NCI-H345 treated with DMSO at 0.1 percent for 48 hours (cell line): ENCODE data around the gene CD96.
"Not testable (repeated sequence)": the region's sequence is repeated elsewhere in the genome, so short reads cannot be mapped to it uniquely, and the experiment has no call there.

Experiments
- DNase-seq: peaks from one replicate; lab custom pipeline; 2025; ENCODE audit not compliant: unreplicated experiment; lab: John Stamatoyannopoulos, UW

Gene CD96

GRCh38 chr3:111668888-111669488 is 127.0 kb downstream of the CD96 start:
- peak; percentile 41 for DNase-seq

GRCh38 chr3:111669926-111670630 is 128.1 kb downstream of the CD96 start:
- no peak for DNase-seq

GRCh38 chr3:111672461-111672860 is 130.5 kb downstream of the CD96 start:
- DNase-seq, result not testable (repeated sequence)

GRCh38 chr3:111675846-111676210 is 133.8 kb downstream of the CD96 start:
- no peak for DNase-seq

DNA sequence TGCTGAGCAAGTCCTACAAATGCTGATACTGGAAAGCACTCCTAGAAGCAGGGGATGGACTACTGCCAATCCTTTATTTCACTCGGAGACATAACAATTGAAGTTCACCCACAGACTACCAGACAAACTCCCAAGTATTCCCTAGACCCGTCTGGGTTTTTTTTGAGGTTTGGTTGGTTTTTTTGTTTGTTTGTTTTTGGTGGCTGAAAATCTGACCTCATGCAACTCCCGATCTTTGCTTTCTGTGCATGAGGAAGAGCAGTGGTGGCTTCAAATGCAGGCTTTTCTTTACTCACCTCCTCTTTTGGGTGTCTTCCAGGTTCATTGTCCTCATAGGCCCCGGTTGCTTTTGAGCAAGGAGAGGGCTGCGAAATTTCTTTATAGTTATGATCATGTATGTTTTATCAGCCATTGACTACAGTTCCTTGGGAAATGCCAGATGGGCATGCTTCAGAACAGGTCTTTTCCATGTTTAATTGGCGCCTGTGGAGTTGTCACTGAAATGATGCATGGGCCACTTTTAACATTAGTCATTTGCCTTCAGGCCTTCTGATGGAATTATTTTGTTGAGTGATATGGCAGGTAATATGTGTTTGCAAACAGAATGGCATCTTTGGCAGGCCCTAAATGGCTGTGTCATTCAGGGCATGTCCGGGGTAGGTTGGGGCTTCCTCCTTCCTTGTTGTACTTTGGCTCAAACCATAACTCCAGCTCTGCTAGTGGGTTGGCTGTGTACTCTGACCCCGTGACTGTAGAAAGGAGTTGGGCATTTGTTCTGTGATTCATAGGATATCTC is 134.4 kb downstream of the CD96 start:
- no peak for DNase-seq

DNA sequence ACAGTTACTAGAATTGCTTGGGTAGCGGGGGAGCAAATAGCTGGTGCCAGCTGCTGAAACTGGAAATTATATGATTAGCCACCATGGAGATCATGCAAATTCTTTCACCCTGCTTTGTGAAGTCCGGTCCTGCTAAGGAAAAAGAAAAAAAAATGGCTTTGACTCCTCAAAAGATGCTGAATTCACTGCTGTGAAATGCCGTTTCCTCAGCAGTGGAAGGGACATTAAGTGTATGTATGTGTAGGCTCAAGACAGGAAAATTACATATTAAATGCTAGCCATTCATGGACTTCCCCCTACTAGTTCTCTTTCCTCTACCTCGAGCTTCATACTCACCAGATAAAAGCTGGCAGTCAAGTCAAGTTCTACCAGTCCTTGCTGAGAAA is 135.0 kb downstream of the CD96 start:
- DNase-seq, result no peak

- DNase-seq, result no peak
These were observed 139.8 kb downstream of the CD96 start for GRCh38 chr3:111681661-111682426.

DNA sequence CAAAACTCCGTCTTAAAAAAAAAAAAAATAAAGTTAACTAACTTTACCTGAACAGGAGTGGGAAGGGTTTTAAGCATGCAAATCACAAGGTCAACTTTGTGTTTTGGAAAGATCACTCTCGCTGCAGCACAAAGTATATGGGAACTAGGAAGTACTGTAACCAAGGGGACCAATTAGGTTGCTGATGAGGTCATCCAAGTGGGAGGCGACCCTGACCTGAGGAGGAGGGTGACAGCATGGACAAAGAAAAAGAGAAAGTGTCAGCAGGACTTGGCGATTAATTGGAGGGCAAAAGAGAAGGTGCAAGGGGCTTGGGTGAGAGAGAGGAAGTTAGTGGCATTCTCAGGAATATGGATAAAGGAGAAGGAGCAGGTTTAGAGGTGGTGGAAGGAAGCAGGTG is 142.6 kb downstream of the CD96 start:
- no peak for DNase-seq

GRCh38 chr3:111688190-111688800 is 146.3 kb downstream of the CD96 start:
- DNase-seq, result no peak

DNA sequence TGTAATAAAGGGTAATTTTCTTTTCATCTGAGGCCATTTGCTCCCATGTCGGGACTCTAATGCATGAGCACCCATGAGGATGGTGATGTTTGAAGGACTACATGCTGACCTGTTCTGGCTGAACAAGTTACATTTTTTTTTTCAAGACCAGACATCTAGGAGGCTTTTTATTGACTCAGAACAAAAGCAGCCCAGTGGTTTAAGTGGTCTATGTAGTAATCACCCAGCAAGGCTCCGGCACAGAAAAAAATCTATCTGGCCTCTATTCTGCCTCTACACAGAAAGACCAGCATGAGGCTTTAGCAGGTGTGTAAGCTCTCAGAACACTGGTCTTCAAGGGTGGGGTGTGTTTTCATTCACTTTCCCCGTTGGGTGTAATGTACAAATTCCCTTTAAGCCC is 148.2 kb downstream of the CD96 start:
- peak; percentile 81 for DNase-seq

DNA sequence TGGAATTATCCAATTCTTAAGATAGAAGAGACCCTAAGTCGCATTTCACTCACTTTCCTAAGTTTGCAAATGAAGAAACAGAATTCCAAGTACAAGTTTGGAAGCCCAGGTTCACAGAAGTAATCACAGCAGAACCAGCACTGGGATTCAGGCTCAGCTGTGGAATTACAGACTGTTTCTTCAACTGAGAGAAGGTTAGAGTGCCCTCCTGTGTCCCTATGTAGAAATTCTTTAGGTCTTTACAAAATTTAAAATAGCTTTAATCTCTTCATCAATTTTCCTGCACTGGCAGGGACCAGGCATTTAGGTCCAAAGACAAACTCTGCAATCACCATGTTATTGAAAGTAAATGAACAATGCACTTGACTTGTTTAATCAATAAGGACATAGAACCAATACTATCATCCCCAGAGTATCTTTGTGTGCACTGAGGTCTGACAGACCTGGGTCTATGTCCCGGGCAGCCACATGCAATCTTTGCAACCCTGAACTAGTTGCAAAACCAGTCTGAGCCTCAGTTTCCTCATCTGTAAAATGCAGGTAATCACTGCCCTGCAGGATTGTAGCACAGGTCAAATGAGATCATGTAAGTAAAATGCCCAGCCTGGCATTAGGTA is 149.4 kb downstream of the CD96 start:
- DNase-seq, result peak; percentile 24

- DNase-seq, result no peak
These were observed 150.9 kb downstream of the CD96 start for GRCh38 chr3:111692593-111693552.

DNA sequence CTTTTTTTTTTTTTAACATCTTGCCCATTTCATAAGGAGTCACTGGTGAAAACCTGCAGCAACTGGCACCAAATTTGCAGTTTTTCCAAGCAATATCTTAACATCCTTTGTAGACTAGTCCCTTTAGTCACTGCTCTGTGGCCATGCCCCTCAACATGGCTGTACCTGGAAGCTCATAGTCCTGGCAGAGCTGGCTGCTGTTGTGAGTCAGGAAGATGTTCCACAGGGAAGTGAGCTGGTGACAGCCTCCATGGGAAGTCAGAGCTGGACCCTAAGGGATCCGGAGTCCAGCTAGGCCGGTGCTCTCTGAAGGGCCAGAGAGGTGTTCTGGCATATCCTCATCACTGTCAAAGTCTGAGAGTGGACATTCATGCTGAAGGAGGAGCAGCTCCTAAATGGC is 152.5 kb downstream of the CD96 start:
- no peak for DNase-seq

GRCh38 chr3:111695636-111696117 is 153.7 kb downstream of the CD96 start:
- no peak for DNase-seq

GRCh38 chr3:111700054-111700453 is 158.1 kb downstream of the CD96 start:
- no peak for DNase-seq

DNA sequence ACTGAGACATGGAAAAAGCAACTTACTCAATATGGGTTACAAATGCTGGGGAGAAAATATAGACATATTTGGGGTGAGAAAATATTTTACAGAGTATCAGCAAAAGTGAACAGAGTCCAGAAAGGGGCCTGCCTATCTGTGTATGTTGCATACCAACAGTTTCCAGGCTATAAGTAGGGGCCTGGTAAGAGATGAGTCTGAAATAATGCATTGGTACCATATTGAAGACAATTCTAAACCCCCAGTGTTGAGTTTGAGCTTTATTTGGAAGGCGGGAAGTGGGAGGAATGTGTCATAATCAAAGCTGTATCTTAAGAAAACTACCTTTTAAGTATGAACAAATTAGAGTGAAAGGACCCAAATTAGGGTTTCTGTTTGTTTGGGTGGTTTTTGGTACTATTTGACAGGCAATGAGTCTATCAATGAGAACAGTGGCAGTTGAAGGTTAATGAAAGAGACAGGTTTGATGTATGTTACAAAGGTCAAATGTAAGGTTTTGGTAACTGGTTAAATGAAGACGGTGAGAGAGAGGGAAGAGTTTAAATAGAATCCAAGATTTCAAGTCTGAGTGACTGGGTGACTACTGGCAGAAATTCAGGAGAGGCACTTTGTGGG is 159.4 kb downstream of the CD96 start:
- no peak for DNase-seq
